ENCODE data around the gene SLC35F4.

DNA sequence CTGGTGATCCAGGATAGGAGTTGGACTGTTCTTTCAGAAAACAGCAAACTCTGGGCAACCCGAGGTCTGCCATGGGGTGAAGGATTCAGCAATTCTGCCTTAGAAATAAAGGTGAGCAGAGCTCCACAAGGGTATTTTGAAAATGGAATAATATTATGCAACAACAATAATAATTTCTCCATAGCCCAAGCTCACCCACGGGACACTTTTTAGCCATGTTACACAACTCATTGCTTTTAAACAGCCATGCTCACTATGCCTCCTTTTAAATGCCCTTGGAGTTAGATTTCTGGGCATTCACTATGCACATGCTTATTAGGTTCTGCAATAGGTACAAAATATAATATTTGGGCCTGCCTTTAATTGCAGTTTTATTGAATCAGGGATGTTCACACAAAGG, 37.2 kb downstream of the SLC35F4 start:
- TF ChIP-seq, protein P1, sequence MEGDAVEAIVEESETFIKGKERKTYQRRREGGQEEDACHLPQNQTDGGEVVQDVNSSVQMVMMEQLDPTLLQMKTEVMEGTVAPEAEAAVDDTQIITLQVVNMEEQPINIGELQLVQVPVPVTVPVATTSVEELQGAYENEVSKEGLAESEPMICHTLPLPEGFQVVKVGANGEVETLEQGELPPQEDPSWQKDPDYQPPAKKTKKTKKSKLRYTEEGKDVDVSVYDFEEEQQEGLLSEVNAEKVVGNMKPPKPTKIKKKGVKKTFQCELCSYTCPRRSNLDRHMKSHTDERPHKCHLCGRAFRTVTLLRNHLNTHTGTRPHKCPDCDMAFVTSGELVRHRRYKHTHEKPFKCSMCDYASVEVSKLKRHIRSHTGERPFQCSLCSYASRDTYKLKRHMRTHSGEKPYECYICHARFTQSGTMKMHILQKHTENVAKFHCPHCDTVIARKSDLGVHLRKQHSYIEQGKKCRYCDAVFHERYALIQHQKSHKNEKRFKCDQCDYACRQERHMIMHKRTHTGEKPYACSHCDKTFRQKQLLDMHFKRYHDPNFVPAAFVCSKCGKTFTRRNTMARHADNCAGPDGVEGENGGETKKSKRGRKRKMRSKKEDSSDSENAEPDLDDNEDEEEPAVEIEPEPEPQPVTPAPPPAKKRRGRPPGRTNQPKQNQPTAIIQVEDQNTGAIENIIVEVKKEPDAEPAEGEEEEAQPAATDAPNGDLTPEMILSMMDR (IDR thresholded peaks at IDR 0.05; ENCODE audit: low read length), result no peak
- TF ChIP-seq EZH2 (optimal IDR thresholded peaks at IDR 0.05; ENCODE audit: low read depth, low read length) (no peak), EZH2phosphoT487 (IDR thresholded peaks at IDR 0.05; ENCODE audit: low read length) (no peak)

All from MM.1S (cell line).